HepG2 (cell line): ENCODE measurements around the gene AKAP8L. TPM values are rescaled to one million over a fixed set of nuclear protein-coding genes. Genes with fewer than 3 reads are reported as not detected.

Source experiments
- ATAC-seq: fragments of 200-7000 bp; cut with Tn5 transposase; 3 replicates; pipeline ENCODE4 v1.9.1; 2020; ENCODE audit warnings: mild to moderate bottlenecking, moderate library complexity
- BruUV-seq: library from RNA; stranded (reverse); fragments of 400-500 nt; replicated peaks from 2 replicates; lab custom pipeline; 2021; lab: Mats Ljungman, UMichigan
- CTCF ChIA-PET: fragments of 300-600 bp; formaldehyde crosslinking; extraction: SDS; loops from one replicate; lab custom pipeline; 2021; ENCODE audit warnings: low total read pairs, inconsistent platforms, low intra/inter-chr PET ratio; lab: Yijun Ruan, JAX
- POLR2A ChIA-PET: fragments of 350-600 bp; sonication (Branson Sonifier 250); formaldehyde crosslinking; loops from one replicate; lab custom pipeline; 2020; ENCODE audit warnings: antibody characterized with exemption, inconsistent platforms; lab: Yijun Ruan, JAX
- DNase-seq: peaks from one replicate; pipeline ENCODE4 v3.0.0-alpha.2; 2015; ENCODE audit warnings: low spot score
- FAIRE-seq: peaks from 3 replicates; lab custom pipeline; 2011; peaks lifted over from hg19 to GRCh38; lab: Jason Lieb, UNC
- H2AFZ ChIP-seq: one replicate; pipeline ENCODE4 v1.6.1; 2011; ENCODE audit warnings: low read length, inconsistent platforms
- H3K27ac ChIP-seq: fragments of 300-600 bp; 3 replicates; pipeline ENCODE4 v1.8.0; 2011; ENCODE audit warnings: mixed run types, mild to moderate bottlenecking, mixed read lengths, low read length, inconsistent platforms; ENCODE audit not compliant: insufficient read depth; ENCODE audit errors: extremely low read length
- H3K27me3 ChIP-seq, 2 experiments: fragments of 200-600 bp in 1 of 2; 2 replicates in 1 of 2; 3 replicates in 1 of 2; pipeline versions ENCODE4 v1.6.0 to v1.8.0; 2011; ENCODE audit warnings: low read length in 2 of 2, mild to moderate bottlenecking in 2 of 2, moderate library complexity in 2 of 2, inconsistent platforms in 1 of 2; ENCODE audit not compliant: insufficient read depth in 2 of 2, control insufficient read depth in 1 of 2
- H3K36me3 ChIP-seq, 2 experiments: fragments of 200-600 bp in 1 of 2; replicated peaks in 1 of 2; 2 replicates in 1 of 2; 3 replicates in 1 of 2; pipeline versions ENCODE4 v1.5.1 to v1.8.0; 2011; ENCODE audit warnings: low read length in 2 of 2, inconsistent platforms in 1 of 2; ENCODE audit not compliant: insufficient read depth in 2 of 2, control insufficient read depth in 1 of 2
- H3K4me1 ChIP-seq: 2 replicates; pipeline ENCODE4 v1.5.1; 2012; ENCODE audit warnings: low read length, inconsistent platforms; ENCODE audit not compliant: insufficient read depth
- H3K4me2 ChIP-seq: 2 replicates; pipeline ENCODE4 v1.6.0; 2011; ENCODE audit warnings: low read depth, low read length, inconsistent platforms
- H3K4me3 ChIP-seq, 3 experiments: fragments of 200-600 bp in 1 of 3; sonication (generic), shearing (Covaris generic) in 1 of 3; replicated peaks in 1 of 3; 2 replicates each; pipeline ENCODE4 v1.5.1; 2011 to 2016; ENCODE audit warnings: low read length in 3 of 3, inconsistent platforms in 2 of 3, low read depth in 2 of 3, mild to moderate bottlenecking in 2 of 3, control low read depth in 1 of 3, mixed read lengths in 1 of 3; ENCODE audit not compliant: insufficient read depth in 1 of 3
- H3K79me2 ChIP-seq: one replicate; pipeline ENCODE4 v1.6.1; 2011; ENCODE audit warnings: low read length, inconsistent platforms; ENCODE audit not compliant: insufficient read depth
- H3K9ac ChIP-seq: 2 replicates; pipeline ENCODE4 v1.6.0; 2011; ENCODE audit warnings: mild to moderate bottlenecking, low read depth, low read length, inconsistent platforms; ENCODE audit not compliant: insufficient read depth
- H3K9me3 ChIP-seq: 2 replicates; pipeline ENCODE4 v1.5.1; 2012; ENCODE audit warnings: mild to moderate bottlenecking, low read length
- H4K20me1 ChIP-seq: 2 replicates; pipeline ENCODE4 v1.6.0; 2011; ENCODE audit warnings: inconsistent platforms, mild to moderate bottlenecking, low read length, moderate library complexity; ENCODE audit not compliant: insufficient read depth
- EHMT2 ChIP-seq: fragments of 200-600 bp; sonication (generic); IDR thresholded peaks from 2 replicates; pipeline ENCODE4 v1.7.0; 2017; ENCODE audit warnings: antibody characterized with exemption, low read depth, low read length, borderline replicate concordance
- HMG20A ChIP-seq: IDR thresholded peaks from 2 replicates; pipeline ENCODE4 v1.6.1; 2016; ENCODE audit warnings: borderline replicate concordance
- HMGXB3 ChIP-seq: sonication (generic); formaldehyde crosslinking; IDR thresholded peaks from 2 replicates; pipeline ENCODE4 v1.4.0; 2020; ENCODE audit warnings: missing genetic modification reagents, borderline replicate concordance
- IKZF4 ChIP-seq: sonication (generic); formaldehyde crosslinking; IDR thresholded peaks from 2 replicates; pipeline ENCODE4 v1.5.1; 2020; ENCODE audit warnings: borderline replicate concordance, mild to moderate bottlenecking, low read depth, missing genetic modification reagents; ENCODE audit errors: not compliant biosample characterization
- MEIS1 ChIP-seq: sonication (generic); formaldehyde crosslinking; IDR thresholded peaks from 2 replicates; pipeline ENCODE4 v1.9.0; 2021; ENCODE audit warnings: mild to moderate bottlenecking, missing genetic modification reagents, moderate library complexity, borderline replicate concordance
- RXRA ChIP-seq: sonication (generic); formaldehyde crosslinking; IDR thresholded peaks from 2 replicates; pipeline ENCODE4 v1.5.1; 2020; ENCODE audit warnings: missing genetic modification reagents
- SMC3 ChIP-seq: IDR thresholded peaks from 2 replicates; pipeline ENCODE4 v1.6.1; 2011; ENCODE audit warnings: low read length, improper control_type of control experiment
- SP2 ChIP-seq: sonication (generic); formaldehyde crosslinking; IDR thresholded peaks from 2 replicates; pipeline ENCODE4 v1.5.1; 2020; ENCODE audit warnings: mild to moderate bottlenecking, missing genetic modification reagents
- U2AF1 ChIP-seq: fragments of 200-400 bp; formaldehyde crosslinking; optimal IDR thresholded peaks from 2 replicates; pipeline ENCODE3; 2017; ENCODE audit warnings: mild to moderate bottlenecking, low read depth, low read length
- ZFAT ChIP-seq: sonication (generic); formaldehyde crosslinking; conservative IDR thresholded peaks from 2 replicates; pipeline ENCODE4 v1.8.1; 2023; ENCODE audit warnings: missing genetic modification reagents, inconsistent platforms
- ZNF10 ChIP-seq: sonication (generic); formaldehyde crosslinking; IDR thresholded peaks from 2 replicates; pipeline ENCODE4 v1.4.0; 2020; ENCODE audit warnings: mild to moderate bottlenecking, low read depth, missing genetic modification reagents, borderline replicate concordance
- ZNF350 ChIP-seq: sonication (generic); formaldehyde crosslinking; IDR thresholded peaks from 2 replicates; pipeline ENCODE4 v1.4.0; 2020; ENCODE audit warnings: mild to moderate bottlenecking, low read depth, missing genetic modification reagents, borderline replicate concordance
- ZNF44 ChIP-seq: sonication (generic); formaldehyde crosslinking; IDR thresholded peaks from 2 replicates; pipeline ENCODE4 v1.5.1; 2020; ENCODE audit warnings: mild to moderate bottlenecking, missing genetic modification reagents
- WGBS: methylation state at CpG from one replicate; pipeline ENCODE4 v1.1.6; 2017; ENCODE audit warnings: low lambda C conversion rate; 5-methylcytosine and 5-hydroxymethylcytosine counted together
- in situ Hi-C: cut with HindIII; loops from 2 replicates; pipeline ENCODE4 v1.10.0; 2017; ENCODE audit warnings: low pct_unique_long_range_greater_than_20kb; ENCODE audit not compliant: extremely low pct_ligation_motif_present
- intact Hi-C: fragments of 100-400 bp; cut with micrococcal nuclease; formaldehyde crosslinking; loops from one replicate; pipeline ENCODE4 v1.10.0; 2022; ENCODE audit not compliant: unreplicated experiment
- polyA plus RNA-seq, 8 experiments: library from polyadenylated mRNA; depleted of rRNA in 3 of 8; stranded (reverse) in 7 of 8; unstranded in 1 of 8; fragments of >200 nt; fragmentation: Illumina TruSeq in 4 of 8; extraction: Trizol in 4 of 8; gene quantifications; 2 replicates each; pipeline versions ENCODE4 v1.2.1 to v1.2.3, GENCODE V29; 2011 to 2016; ENCODE audit warnings: low read depth in 4 of 8, missing spikeins in 1 of 8, mixed read lengths in 1 of 8; ENCODE audit not compliant: insufficient read depth in 1 of 8
- total RNA-seq, 5 experiments: library from RNA; depleted of rRNA; stranded (reverse); fragments of >200 nt; fragmentation: Illumina TruSeq; extraction: Trizol; gene quantifications; 2 replicates each; pipeline ENCODE4 v1.2.3, GENCODE V29; 2016; ENCODE audit warnings: low read depth in 1 of 5

The AKAP8L gene
- total and polyA plus RNA-seq, 2 of the 13 experiments (the other 11 are each of a cell fraction or from before 2014, with no cell fraction given): 48.2 to 49.6 TPM

- WGBS: 98% methylated on average over 3 of the region's 3 CpGs
Measured at GRCh38 chr19:15404780-15405211, 14.0 kb downstream of the AKAP8L start.

More at GRCh38 chr19:15404780-15405211, 14.0 kb downstream of the AKAP8L start:
- ChIA-PET CTCF (no interaction called here), POLR2A (interaction anchor here (0.6 to 1.9 kb wide), 3 partner anchors 14 to 25 kb away, joined by 3 to 5 read pairs (median 3); partner anchors contain the start of genes AKAP8 and AKAP8L)
- DNase-seq (no peak), ATAC-seq (no peak), FAIRE-seq (no peak)
- H3K27me3 ChIP-seq: no peaks in the 10 kb centered on the region
- no TSS peak for BruUV-seq
- peaks cover 80% of the 10 kb centered on the region for H3K79me2 ChIP-seq
- intact Hi-C loops: no loop called here
- H3K4me3 ChIP-seq: no peak overlapping the region
- no peak overlapping the region for H3K9ac ChIP-seq
- H3K27ac ChIP-seq: no peak overlapping the region
- peaks cover 37 to 78% of the 10 kb centered on the region in 2 experiments for H3K36me3 ChIP-seq
- H3K9me3 ChIP-seq: no peaks in the 10 kb centered on the region
- peaks cover 18% of the 10 kb centered on the region for H4K20me1 ChIP-seq
- H3K4me2 ChIP-seq: no peak overlapping the region
- no peak overlapping the region for H2AFZ ChIP-seq
- TF ChIP-seq ZFAT (CRISPR knock-in tag) (no peak), HMG20A (CRISPR knock-in tag) (no peak), MEIS1 (CRISPR knock-in tag) (no peak), SMC3 (no peak), IKZF4 (no peak), RXRA (no peak), ZNF350 (CRISPR knock-in tag) (no peak), EHMT2 (no peak), ZNF10 (CRISPR knock-in tag) (no peak), ZNF44 (no peak), U2AF1 (no peak), HMGXB3 (CRISPR knock-in tag) (no peak), SP2 (CRISPR knock-in tag) (no peak)
- H3K4me1 ChIP-seq: peaks cover 7% of the 10 kb centered on the region
- in situ Hi-C loops: no loop called here
